Measurements from ENCODE around the gene DLGAP4. TPM values are rescaled to one million over a fixed set of nuclear protein-coding genes. Genes with fewer than 3 reads are reported as not detected.

Gene DLGAP4
- total RNA-seq (100 to 1,000 TPM in 2 of 4 donors, 10 to 100 TPM in 2; 72.5 to 151 (median 99.7) TPM), polyA plus RNA-seq (10 to 100 TPM; 53.5 to 90.4 (median 79.3) TPM)
- long read RNA-seq, donor 1, partial matches to known transcripts: 2 of 24 reads
- long read RNA-seq, donor 1, other reads (novel, unspliced or antisense): 20 of 24 reads
- long read RNA-seq, donor 2, partial matches to known transcripts: 18 of 68 reads
- long read RNA-seq, donor 2, other reads (novel, unspliced or antisense): 47 of 68 reads

- Histone ChIP-seq H3K27me3 (ENCODE audit: insufficient read depth in 3 of 3, low read length in 2 of 3) (peaks cover 0 to 93% (median 40%) of the 10 kb centered on the region in 3 donors), H3K27ac (no peak within 1 kb of the TSS), H3K4me1 (peaks cover 4% of the 10 kb centered on the region), H3K36me3 (ENCODE audit: insufficient read depth in 1 of 2, low read depth in 1 of 2) (no peaks in the 10 kb centered on the region), H3K9me3 (no peaks in the 10 kb centered on the region), H3K4me3 (peak within 1 kb of the TSS; percentile 33)
- DNase-seq: no peak
- no peak for ATAC-seq
- WGBS, 3 donors: 2 to 3% (median 3%) methylated on average over 21 to 85 of the region's 96 CpGs
- no peak for TF ChIP-seq CTCF (IDR thresholded peaks at IDR 0.05)
- intact Hi-C loops (cut with DNase I): no loop called here
These were observed at the start of gene DLGAP4 for GRCh38 chr20:36305602-36306551. Gene DLGAP4, plus strand, starts transcription at chr20:36306339. Its CDS starts 125,379 bp downstream, at chr20:36431718.

- Histone ChIP-seq H3K27me3 (ENCODE audit: insufficient read depth in 3 of 3, low read length in 2 of 3) (no peaks in the 10 kb centered on the region), H3K27ac (no peak overlapping the region), H3K9me3 (no peaks in the 10 kb centered on the region), H3K4me1 (no peaks in the 10 kb centered on the region), H3K4me3 (no peak overlapping the region), H3K36me3 (ENCODE audit: insufficient read depth in 1 of 2, low read depth in 1 of 2) (peaks cover 0 to 32% of the 10 kb centered on the region in 2 donors)
- intact Hi-C loops (cut with DNase I): no loop called here
- WGBS, 3 donors: 60 to 61% (median 60%) methylated on average over 16 of the region's 16 CpGs
- DNase-seq (peak in 1 of 2 donors; percentile 12), ATAC-seq (no peak)
- no peak for TF ChIP-seq CTCF (IDR thresholded peaks at IDR 0.05)
These were observed 46.7 kb upstream of the DLGAP4 start for GRCh38 chr20:36259177-36260061.

- intact Hi-C loops (cut with DNase I): no loop called here
- Histone ChIP-seq H3K4me3 (no peak overlapping the region), H3K36me3 (ENCODE audit: insufficient read depth in 1 of 2, low read depth in 1 of 2) (peaks cover 0 to 24% of the 10 kb centered on the region in 2 donors), H3K27ac (no peak overlapping the region), H3K4me1 (no peaks in the 10 kb centered on the region), H3K9me3 (no peaks in the 10 kb centered on the region), H3K27me3 (ENCODE audit: insufficient read depth in 3 of 3, low read length in 2 of 3) (no peaks in the 10 kb centered on the region)
- DNase-seq (no peak), ATAC-seq (peak in 1 of 4 donors; percentile 21)
- TF ChIP-seq CTCF (IDR thresholded peaks at IDR 0.05): no peak
- WGBS, 3 donors: 61 to 69% (median 63%) methylated on average over 7 of the region's 7 CpGs
These were observed 45.8 kb upstream of the DLGAP4 start for GRCh38 chr20:36260316-36260715.

GRCh38 chr20:36261389-36262105 lies 44.6 kb upstream of the DLGAP4 start:
- Histone ChIP-seq H3K27ac (no peak overlapping the region), H3K27me3 (ENCODE audit: insufficient read depth in 3 of 3, low read length in 2 of 3) (no peaks in the 10 kb centered on the region), H3K36me3 (ENCODE audit: insufficient read depth in 1 of 2, low read depth in 1 of 2) (peaks cover 0 to 12% of the 10 kb centered on the region in 2 donors), H3K4me3 (no peak overlapping the region), H3K4me1 (no peaks in the 10 kb centered on the region), H3K9me3 (no peaks in the 10 kb centered on the region)
- intact Hi-C loops (cut with DNase I): no loop called here
- WGBS, 3 donors: 70 to 78% (median 76%) methylated on average over 12 of the region's 12 CpGs
- DNase-seq (peak in 1 of 2 donors; percentile 10), ATAC-seq (no peak)
- no peak for TF ChIP-seq CTCF (IDR thresholded peaks at IDR 0.05)

Measured in psoas muscle (tissue), 8 donors.